Activated naive CD4-positive, alpha-beta T cell treated with anti-CD3 and anti-CD28 coated beads, Interleukin-2, amount 10 ng/mL, durations not matched to agents 5 hours and 36 hours (primary cell): ENCODE results near the gene LOXL4. TPM values are rescaled to one million over a fixed set of nuclear protein-coding genes. Genes with fewer than 3 reads are reported as not detected.

ENCODE experiments used
- total RNA-seq, 2 experiments: library from RNA; stranded (reverse); gene quantifications; one replicate each; pipeline ENCODE4 v1.2.3, GENCODE V29; 2021

The LOXL4 gene
- total RNA-seq, result not detected

DNA sequence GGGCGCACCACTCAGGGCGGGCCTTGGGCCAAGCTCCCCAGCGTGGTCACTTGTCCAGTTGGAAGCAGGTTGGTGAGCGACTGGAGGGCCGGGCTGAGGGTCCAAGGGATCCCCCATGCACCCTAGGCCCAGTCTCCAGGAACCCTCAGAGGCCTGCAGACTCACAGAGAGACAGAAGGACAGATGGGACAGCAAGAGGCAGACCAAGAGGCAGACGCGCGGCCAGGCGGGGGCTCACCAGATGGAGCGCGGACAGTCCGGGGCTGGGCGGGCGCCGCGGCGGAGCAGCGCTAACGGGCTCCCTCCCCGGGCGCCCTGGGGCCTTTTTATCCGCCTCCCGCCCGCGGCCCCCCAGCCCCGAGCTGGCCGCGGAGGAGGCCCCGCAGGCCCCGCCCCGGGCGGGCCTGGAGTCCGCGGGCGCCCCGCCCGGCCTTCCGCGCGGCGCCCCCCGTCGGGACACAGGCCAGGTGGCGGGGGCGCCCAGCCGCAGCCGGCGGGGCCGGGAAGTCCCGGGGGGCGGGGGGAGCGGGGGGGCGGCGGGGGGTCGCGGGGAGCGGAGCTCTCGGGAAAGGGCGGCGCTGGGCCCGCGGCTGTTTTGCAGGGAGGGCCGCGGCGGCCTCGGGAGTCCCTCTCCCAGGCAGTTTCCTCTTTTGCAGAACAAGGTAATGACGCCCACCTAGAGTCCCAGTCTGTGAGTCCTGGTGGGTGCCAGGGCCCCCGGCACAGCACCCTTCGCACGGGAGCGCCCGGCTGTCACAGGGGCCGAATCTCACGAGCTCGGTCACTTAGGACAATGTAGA lies at the start of gene LOXL4:
TSS of gene LOXL4 (minus strand) at position 301 of the 800 bp plus-strand sequence. CDS start 5,175 bp downstream, outside the sequence.

Other genes with a start within 250 kb of the LOXL4 start
- gene CRTAC1, start 237.6 kb downstream of the LOXL4 start, total RNA-seq, result not detected
- 10 to 100 TPM; 16.3 to 17.2 TPM for gene R3HCC1L, start 133.5 kb downstream of the LOXL4 start, total RNA-seq
- 10 to 100 TPM; 16.0 to 16.2 TPM for gene PYROXD2, start 147.0 kb upstream of the LOXL4 start, total RNA-seq
- gene HPS1, start 178.7 kb upstream of the LOXL4 start, total RNA-seq, result 10 to 100 TPM; 79.6 to 89.3 TPM